Breast epithelium (tissue), 4 donors: Measurements from ENCODE around the gene CCDC74A. TPM values are rescaled to one million over a fixed set of nuclear protein-coding genes. Genes with fewer than 3 reads are reported as not detected.
"Not testable (repeated sequence)": the region's sequence is repeated elsewhere in the genome, so short reads cannot be mapped to it uniquely, and the experiment has no call there.

Experiments used
- DNase-seq, 2 donors: peaks; one replicate each; pipeline ENCODE4 v3.0.0-alpha.2; 2019; ENCODE audit warnings: low spot score in 2 of 2
- H3K27ac ChIP-seq, 2 donors: fragments of 200-600 bp; sonication (generic) in 1 of 2; one replicate each; pipeline ENCODE4 v1.5.1; 2016 to 2019; ENCODE audit warnings: mild to moderate bottlenecking in 1 of 2
- H3K27me3 ChIP-seq, 2 donors: fragments of 200-600 bp; sonication (generic) in 1 of 2; one replicate each; pipeline versions ENCODE4 v1.5.1 to v1.6.0; 2017 to 2019; ENCODE audit warnings: control low read depth in 1 of 2, mild to moderate bottlenecking in 1 of 2
- H3K36me3 ChIP-seq: fragments of 200-600 bp; one replicate; pipeline ENCODE4 v1.5.1; 2019
- H3K4me1 ChIP-seq, 2 donors: fragments of 200-600 bp; sonication (generic); one replicate each; pipeline ENCODE4 v1.5.1; 2016 to 2019; ENCODE audit warnings: control low read depth in 1 of 2
- H3K4me3 ChIP-seq, 3 donors: fragments of 200-600 bp; sonication (generic); 1 replicate in 2 of 3; 2 replicates in 1 of 3; pipeline ENCODE4 v1.5.1; 2016 to 2019; ENCODE audit warnings: mild to moderate bottlenecking in 3 of 3, moderate library complexity in 2 of 3
- H3K9me3 ChIP-seq, 2 donors: fragments of 200-600 bp; sonication (generic) in 1 of 2; one replicate each; pipeline ENCODE4 v1.5.1; 2016 to 2019; ENCODE audit warnings: control low read depth in 1 of 2
- POLR2A ChIP-seq: fragments of 450-650 bp; IDR thresholded peaks from one replicate; pipeline ENCODE4 v1.6.1; 2016; ENCODE audit warnings: antibody characterized with exemption, mild to moderate bottlenecking, moderate library complexity
- POLR2AphosphoS5 ChIP-seq, 3 donors: sonication (generic); formaldehyde crosslinking; IDR thresholded peaks; one replicate each; pipeline ENCODE4 v1.6.1; 2017; ENCODE audit warnings: antibody characterized with exemption in 3 of 3
- intact Hi-C: fragments of 100-400 bp; cut with DNase I; formaldehyde crosslinking; loops from one replicate; pipeline ENCODE4 v1.15.1; 2023; ENCODE audit warnings: low total_unique reads
- total RNA-seq, 3 donors: library from RNA; depleted of rRNA; stranded (reverse); fragments of >200 nt; gene quantifications; one replicate each; pipeline ENCODE4 v1.1.0, GENCODE V29; 2016
- TF ChIP-seq, protein P1 (sequence below), 3 donors: fragments of 450-650 bp; IDR thresholded peaks; one replicate each; pipeline ENCODE4 v1.5.1; 2016 to 2017; ENCODE audit warnings: antibody characterized with exemption in 3 of 3, mild to moderate bottlenecking in 3 of 3, moderate library complexity in 3 of 3

CCDC74A gene
- total RNA-seq, 3 donors from 2014 or later: 8.2 to 100 (median 61.3) TPM

DNA sequence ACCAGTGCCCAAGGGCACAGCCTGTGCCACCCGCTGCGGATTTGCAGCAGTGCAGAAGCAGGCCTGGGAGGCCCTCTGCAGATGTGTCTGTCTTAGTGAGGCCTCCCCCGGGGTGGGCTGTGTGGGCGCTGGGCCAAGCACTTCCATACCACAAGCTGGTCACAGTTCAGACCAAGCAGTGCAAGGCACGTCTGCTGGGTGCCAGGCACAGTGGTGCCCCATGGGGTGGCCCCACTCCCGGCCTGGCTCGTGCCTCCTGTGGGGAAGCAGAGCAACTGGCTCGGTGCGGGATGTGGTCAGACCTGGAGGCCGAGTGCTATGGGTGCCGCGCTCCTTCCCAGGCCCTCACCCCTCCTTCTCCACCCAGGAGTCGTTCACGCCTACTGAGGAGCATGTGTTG is 12.5 kb upstream of the CCDC74A start:
- H3K9me3 ChIP-seq, H3K4me1 ChIP-seq, DNase-seq, H3K36me3 ChIP-seq, H3K27ac ChIP-seq, intact Hi-C loops, H3K4me3 ChIP-seq, H3K27me3 ChIP-seq: not testable (repeated sequence)

- intact Hi-C loops: no loop called here
- no peaks in the 10 kb centered on the region for H3K36me3 ChIP-seq
Measured at GRCh38 chr2:131516011-131516410, 11.7 kb upstream of the CCDC74A start.

GRCh38 chr2:131516621-131517020 is 11.1 kb upstream of the CCDC74A start:
- intact Hi-C loops: not testable (repeated sequence)

More at GRCh38 chr2:131516011-131516410, 11.7 kb upstream of the CCDC74A start:
- H3K27me3 ChIP-seq: no peaks in the 10 kb centered on the region
- H3K9me3 ChIP-seq: no peaks in the 10 kb centered on the region
- H3K4me1 ChIP-seq: no peaks in the 10 kb centered on the region
- TF ChIP-seq, protein P1, sequence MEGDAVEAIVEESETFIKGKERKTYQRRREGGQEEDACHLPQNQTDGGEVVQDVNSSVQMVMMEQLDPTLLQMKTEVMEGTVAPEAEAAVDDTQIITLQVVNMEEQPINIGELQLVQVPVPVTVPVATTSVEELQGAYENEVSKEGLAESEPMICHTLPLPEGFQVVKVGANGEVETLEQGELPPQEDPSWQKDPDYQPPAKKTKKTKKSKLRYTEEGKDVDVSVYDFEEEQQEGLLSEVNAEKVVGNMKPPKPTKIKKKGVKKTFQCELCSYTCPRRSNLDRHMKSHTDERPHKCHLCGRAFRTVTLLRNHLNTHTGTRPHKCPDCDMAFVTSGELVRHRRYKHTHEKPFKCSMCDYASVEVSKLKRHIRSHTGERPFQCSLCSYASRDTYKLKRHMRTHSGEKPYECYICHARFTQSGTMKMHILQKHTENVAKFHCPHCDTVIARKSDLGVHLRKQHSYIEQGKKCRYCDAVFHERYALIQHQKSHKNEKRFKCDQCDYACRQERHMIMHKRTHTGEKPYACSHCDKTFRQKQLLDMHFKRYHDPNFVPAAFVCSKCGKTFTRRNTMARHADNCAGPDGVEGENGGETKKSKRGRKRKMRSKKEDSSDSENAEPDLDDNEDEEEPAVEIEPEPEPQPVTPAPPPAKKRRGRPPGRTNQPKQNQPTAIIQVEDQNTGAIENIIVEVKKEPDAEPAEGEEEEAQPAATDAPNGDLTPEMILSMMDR (IDR thresholded peaks at IDR 0.05): no peak
- TF ChIP-seq POLR2AphosphoS5 (IDR thresholded peaks at IDR 0.05) (no peak), POLR2A (no peak)
- DNase-seq: no peak
- H3K4me3 ChIP-seq: no peak overlapping the region
- no peak overlapping the region for H3K27ac ChIP-seq

GRCh38 chr2:131517106-131517831 is 10.4 kb upstream of the CCDC74A start:
- Histone ChIP-seq H3K27me3 (no peaks in the 10 kb centered on the region), H3K4me3 (no peak overlapping the region), H3K4me1 (no peaks in the 10 kb centered on the region), H3K27ac (no peak overlapping the region), H3K9me3 (no peaks in the 10 kb centered on the region), H3K36me3 (no peaks in the 10 kb centered on the region)
- TF ChIP-seq, protein P1 (IDR thresholded peaks at IDR 0.05): no peak
- TF ChIP-seq POLR2AphosphoS5 (IDR thresholded peaks at IDR 0.05) (no peak), POLR2A (no peak)
- intact Hi-C loops: no loop called here
- no peak for DNase-seq

More at GRCh38 chr2:131516621-131517020, 11.1 kb upstream of the CCDC74A start:
- H3K4me3 ChIP-seq, H3K36me3 ChIP-seq, H3K27me3 ChIP-seq, H3K4me1 ChIP-seq, DNase-seq, H3K27ac ChIP-seq, H3K9me3 ChIP-seq: not testable (repeated sequence)

DNA sequence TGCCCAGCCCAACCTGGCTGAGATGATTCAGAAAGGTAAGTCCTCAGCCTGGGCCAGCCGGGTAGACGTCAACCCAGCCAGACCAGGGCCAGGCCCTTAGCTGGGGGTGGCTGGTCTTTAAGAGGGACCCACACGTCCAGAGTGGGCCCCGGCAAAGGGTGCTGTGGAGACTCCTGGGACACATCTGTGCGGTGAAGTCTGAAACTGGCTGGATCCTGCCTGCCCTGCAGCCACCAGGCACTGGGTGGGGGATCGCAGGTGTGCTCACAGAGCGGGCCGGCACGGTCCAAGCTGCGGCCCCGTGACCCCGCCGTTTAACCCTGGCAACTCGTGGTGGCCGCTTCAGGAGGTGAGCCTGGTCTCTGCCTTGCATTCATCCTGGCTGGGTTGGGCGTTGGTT is 9.8 kb upstream of the CCDC74A start:
- H3K4me3 ChIP-seq, H3K36me3 ChIP-seq, H3K4me1 ChIP-seq, intact Hi-C loops, H3K27ac ChIP-seq, DNase-seq, H3K9me3 ChIP-seq, H3K27me3 ChIP-seq: not testable (repeated sequence)

DNA sequence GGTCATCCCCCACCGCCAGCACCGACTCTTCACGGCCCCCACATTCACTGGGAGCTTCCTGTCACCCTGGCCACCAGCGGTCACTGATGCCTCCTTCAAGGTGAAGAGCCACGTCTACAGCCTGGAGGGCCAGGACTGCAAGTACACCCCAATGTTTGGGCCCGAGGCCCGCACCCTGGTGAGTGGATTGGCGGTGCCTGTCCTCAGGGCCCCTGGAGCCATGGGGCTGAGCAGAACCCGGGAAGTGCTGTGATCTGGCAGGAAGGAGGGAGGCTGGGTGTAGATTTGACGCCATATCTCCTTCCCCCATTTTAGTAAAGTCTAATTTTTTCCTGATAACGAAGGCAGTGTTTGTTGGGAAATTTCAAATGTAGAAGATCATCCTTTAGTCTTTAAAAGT is 9.2 kb upstream of the CCDC74A start:
- H3K9me3 ChIP-seq, H3K36me3 ChIP-seq, H3K4me1 ChIP-seq, intact Hi-C loops, H3K27me3 ChIP-seq, DNase-seq, H3K27ac ChIP-seq, H3K4me3 ChIP-seq: not testable (repeated sequence)

- Histone ChIP-seq H3K27ac (no peak overlapping the region), H3K27me3 (no peaks in the 10 kb centered on the region), H3K4me3 (no peak overlapping the region), H3K9me3 (no peaks in the 10 kb centered on the region), H3K36me3 (no peaks in the 10 kb centered on the region), H3K4me1 (no peaks in the 10 kb centered on the region)
- DNase-seq: no peak
- intact Hi-C loops: no loop called here
- TF ChIP-seq POLR2AphosphoS5 (IDR thresholded peaks at IDR 0.05): no peak
- no peak for TF ChIP-seq POLR2A
Measured at GRCh38 chr2:131519466-131519865, 8.2 kb upstream of the CCDC74A start.

DNA sequence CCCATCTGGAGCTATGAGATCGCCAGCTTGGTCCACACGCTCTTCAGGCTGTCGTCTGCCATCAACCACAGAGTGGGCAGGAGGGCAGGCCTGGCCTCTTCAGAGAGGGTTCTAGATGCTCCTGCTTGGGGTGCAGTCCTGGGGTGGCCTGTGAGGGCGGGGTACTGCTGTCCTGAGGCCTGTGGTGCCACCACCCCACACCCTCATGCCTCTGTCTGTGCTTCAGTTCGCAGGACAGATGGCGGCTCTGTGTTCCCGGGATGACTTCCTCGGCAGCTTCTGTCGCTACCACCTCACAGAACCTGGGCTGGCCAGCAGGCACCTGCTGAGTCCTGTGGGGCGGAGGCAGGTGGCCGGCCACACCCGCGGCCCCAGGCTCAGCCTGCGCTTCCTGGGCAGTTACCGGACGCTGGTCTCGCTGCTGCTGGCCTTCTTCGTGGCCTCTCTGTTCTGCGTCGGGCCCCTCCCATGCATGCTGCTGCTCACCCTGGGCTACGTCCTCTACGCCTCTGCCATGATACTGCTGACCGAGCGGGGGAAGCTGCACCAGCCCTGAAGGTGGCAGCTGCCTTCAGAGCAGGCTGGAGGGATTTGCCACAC is 7.7 kb upstream of the CCDC74A start:
- H3K27me3 ChIP-seq, DNase-seq, H3K4me1 ChIP-seq, H3K27ac ChIP-seq, intact Hi-C loops, H3K36me3 ChIP-seq, H3K9me3 ChIP-seq, H3K4me3 ChIP-seq: not testable (repeated sequence)
